Epithelial cell of proximal tubule (primary cell): ENCODE results near the gene REG4. TPM values are rescaled to one million over a fixed set of nuclear protein-coding genes. Genes with fewer than 3 reads are reported as not detected.

Experiments
- DNase-seq: peaks from one replicate; pipeline ENCODE4 v3.0.0-alpha.2; 2011; ENCODE audit warnings: low read depth
- H3K4me3 ChIP-seq: 2 replicates; pipeline ENCODE4 v1.5.1; 2011; ENCODE audit warnings: low read depth, mild to moderate bottlenecking, low read length
- total RNA-seq: library from RNA; depleted of rRNA; stranded (reverse); fragments of >200 nt; gene quantifications from 2 replicates; pipeline ENCODE4 v1.2.3, GENCODE V29; 2015
- TF ChIP-seq, protein P1 (sequence below): conservative IDR thresholded peaks from 2 replicates; pipeline ENCODE4 v1.5.1; 2012; ENCODE audit warnings: low read depth, mild to moderate bottlenecking, low read length

Gene REG4
- total RNA-seq, 1 donor from 2014 or later = not detected

DNA sequence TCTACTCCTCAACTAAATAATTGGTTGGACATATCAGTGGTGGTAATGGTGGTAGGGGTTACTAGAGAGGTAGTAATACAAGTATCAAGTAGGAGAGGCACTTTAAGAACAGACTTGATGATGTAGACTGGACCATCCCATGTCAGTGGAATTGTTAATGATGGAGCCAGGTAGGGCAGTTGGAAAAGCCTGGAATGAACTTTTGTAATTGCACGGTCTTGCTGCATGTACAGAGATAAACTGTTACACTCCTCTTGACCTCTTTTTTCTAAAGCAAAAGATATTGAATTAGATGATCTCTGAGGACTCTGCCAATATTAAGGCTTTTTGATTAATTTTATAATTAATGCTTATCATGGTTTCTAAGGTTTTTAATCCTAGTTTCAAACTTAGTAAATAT, 48.3 kb downstream of the REG4 start:
- TF ChIP-seq, protein P1, sequence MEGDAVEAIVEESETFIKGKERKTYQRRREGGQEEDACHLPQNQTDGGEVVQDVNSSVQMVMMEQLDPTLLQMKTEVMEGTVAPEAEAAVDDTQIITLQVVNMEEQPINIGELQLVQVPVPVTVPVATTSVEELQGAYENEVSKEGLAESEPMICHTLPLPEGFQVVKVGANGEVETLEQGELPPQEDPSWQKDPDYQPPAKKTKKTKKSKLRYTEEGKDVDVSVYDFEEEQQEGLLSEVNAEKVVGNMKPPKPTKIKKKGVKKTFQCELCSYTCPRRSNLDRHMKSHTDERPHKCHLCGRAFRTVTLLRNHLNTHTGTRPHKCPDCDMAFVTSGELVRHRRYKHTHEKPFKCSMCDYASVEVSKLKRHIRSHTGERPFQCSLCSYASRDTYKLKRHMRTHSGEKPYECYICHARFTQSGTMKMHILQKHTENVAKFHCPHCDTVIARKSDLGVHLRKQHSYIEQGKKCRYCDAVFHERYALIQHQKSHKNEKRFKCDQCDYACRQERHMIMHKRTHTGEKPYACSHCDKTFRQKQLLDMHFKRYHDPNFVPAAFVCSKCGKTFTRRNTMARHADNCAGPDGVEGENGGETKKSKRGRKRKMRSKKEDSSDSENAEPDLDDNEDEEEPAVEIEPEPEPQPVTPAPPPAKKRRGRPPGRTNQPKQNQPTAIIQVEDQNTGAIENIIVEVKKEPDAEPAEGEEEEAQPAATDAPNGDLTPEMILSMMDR = no peak
- H3K4me3 ChIP-seq = no peak overlapping the region
- no peak for DNase-seq

DNA sequence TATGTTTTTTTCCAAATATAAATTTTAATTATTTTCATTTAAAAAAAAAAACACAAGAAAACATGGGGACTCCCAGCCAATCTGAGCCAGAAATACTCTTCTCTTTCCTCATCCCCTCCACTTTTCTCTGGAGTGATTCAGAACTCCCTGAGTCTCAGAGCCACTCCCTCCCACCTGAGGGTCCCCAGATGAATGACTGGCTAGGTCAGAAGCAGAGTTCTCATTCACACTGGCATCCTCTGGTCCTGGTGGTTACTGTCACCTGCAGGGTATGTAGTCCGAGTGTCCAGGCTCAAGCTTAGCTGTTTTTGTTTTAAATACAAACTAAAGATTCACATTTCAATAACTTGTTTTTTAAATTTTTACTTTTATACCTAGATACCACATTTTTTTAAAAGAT, 48.9 kb downstream of the REG4 start:
- DNase-seq = no peak
- TF ChIP-seq, protein P1 = no peak
- H3K4me3 ChIP-seq = no peak overlapping the region

DNA sequence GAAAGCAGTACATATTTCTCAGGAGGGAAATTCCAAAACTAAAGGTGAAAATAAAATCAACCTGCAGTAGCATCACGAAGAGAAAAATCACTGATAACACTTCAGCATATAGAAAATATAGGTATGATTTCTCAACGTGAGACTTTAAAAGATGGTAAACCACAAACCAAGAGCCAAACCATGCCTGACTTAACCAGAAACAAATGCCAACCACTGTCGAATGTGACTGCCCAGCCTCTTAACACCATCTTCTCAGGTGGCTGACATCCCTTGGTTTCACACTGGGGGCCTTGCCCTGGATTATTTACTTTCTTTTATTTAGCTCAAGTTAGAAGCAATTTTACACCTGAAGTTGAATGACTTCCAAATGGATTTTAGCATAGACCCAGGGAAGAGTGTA, 52.7 kb downstream of the REG4 start:
- TF ChIP-seq, protein P1 = no peak
- H3K4me3 ChIP-seq = no peak overlapping the region
- DNase-seq = no peak

DNA sequence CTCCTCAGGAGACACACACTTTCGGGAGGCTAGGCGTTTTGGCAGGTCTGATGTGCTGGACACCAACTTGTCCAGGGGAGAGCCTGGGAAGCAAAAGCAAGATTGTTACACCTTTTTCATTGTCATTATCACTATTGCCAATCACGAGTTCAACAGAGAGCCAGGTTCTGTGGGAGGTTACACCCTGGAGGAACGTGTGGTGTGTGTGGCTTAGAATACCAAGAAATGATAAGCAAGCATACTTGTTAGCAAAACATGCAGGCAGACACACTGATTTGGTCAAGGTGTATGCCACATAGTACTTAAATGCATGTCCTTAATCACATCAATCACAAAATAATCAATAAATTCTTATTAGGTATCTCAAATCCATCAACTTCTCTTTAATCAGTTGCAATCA, 58.7 kb downstream of the REG4 start:
- DNase-seq = no peak
- H3K4me3 ChIP-seq = no peak overlapping the region
- TF ChIP-seq, protein P1 = no peak

DNA sequence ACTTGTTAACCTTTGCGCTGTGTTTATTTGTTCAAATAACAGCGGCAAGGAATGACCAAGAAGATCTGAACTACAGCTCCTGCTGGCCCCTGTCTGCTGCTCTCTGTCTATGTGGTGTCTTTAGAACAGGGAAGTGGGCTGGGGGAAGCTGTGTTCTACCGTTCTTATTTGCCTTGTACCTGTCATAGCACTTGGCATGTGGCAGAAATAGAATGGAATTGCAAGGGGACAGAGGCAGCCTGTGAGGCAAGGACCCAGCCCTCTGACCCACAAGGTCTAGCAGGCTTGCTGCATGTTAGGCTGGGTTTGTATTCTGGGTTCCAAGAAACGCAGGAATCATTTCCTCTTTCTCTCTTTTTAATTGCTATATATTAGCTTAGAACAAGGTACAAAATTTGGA, 63.2 kb downstream of the REG4 start:
- TF ChIP-seq, protein P1 = no peak
- no peak for DNase-seq
- no peak overlapping the region for H3K4me3 ChIP-seq

DNA sequence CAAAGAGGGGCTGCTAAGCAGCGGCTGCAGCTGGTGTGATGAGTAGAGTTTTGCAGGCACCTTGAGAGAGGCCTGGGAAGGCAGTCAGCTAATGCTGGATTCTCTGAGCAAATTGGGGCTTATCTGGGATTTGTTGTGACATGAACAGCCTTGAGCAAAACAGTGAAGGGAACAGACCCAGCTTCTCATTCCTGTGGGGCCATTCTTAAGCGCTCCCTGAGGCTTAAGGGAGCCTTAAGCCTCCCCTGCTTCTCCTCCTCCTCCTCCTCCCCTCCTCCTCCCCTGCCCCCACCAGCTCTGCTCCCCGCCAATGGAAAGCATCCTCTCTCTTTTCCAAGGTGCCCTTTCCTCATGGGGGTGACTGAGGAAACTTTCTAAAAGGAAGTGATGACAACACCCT, 63.8 kb downstream of the REG4 start:
- TF ChIP-seq, protein P1 = no peak
- DNase-seq = no peak
- no peak overlapping the region for H3K4me3 ChIP-seq

DNA sequence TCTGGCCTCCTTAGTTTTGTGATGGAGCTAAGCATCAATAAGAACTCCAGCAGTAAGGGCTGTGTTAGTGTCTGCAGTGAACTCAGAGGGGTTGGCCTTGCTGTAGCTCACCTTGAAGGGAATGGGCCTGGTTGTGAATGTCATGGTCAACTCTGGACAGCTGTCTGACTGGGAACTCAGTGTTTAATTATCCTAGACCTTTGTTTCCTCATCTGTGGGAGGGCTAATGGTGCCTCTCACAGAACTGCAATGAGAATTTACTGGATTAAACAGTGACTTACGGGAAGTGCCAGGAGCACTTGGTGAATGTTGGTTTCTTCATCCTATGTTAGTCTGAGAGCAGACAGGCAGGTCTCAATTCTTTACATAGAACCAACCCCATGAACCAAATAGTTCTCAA, 66.2 kb downstream of the REG4 start:
- DNase-seq = no peak
- TF ChIP-seq, protein P1 = no peak
- H3K4me3 ChIP-seq = no peak overlapping the region
